Right lobe of liver (tissue), 4 donors: ENCODE data around the gene WDFY3.

ENCODE experiments used
- CTCF ChIP-seq, 4 donors: fragments of 200-600 bp in 3 of 4; fragments of 450-650 bp in 1 of 4; IDR thresholded peaks; one replicate each; pipeline versions ENCODE4 v1.5.1 to v1.8.0; 2016 to 2022; ENCODE audit warnings: antibody characterized with exemption in 4 of 4, mild to moderate bottlenecking in 2 of 4
- POLR2A ChIP-seq: fragments of 450-650 bp; IDR thresholded peaks from one replicate; pipeline ENCODE4 v1.6.1; 2017; ENCODE audit warnings: antibody characterized with exemption, mild to moderate bottlenecking
- donor health status: DM: no; HTN: no; CAD: no.
- donor health status: DM: no; HTN: no; CAD: no.
- donor health status: DM: no; HTN: yes; CAD: no.

- TF ChIP-seq CTCF (IDR thresholded peaks at IDR 0.05) = no peak
- no peak for TF ChIP-seq POLR2A
These were observed 257.9 kb downstream of the WDFY3 start for GRCh38 chr4:84708406-84709135.
